NCI-H510A (cell line): ENCODE measurements around the gene ECEL1.
"Not testable (repeated sequence)": the region's sequence is repeated elsewhere in the genome, so short reads cannot be mapped to it uniquely, and the experiment has no call there.

Experiments used
- DNase-seq: peaks from one replicate; lab custom pipeline; 2025; lab: John Stamatoyannopoulos, UW

ECEL1 gene

DNA sequence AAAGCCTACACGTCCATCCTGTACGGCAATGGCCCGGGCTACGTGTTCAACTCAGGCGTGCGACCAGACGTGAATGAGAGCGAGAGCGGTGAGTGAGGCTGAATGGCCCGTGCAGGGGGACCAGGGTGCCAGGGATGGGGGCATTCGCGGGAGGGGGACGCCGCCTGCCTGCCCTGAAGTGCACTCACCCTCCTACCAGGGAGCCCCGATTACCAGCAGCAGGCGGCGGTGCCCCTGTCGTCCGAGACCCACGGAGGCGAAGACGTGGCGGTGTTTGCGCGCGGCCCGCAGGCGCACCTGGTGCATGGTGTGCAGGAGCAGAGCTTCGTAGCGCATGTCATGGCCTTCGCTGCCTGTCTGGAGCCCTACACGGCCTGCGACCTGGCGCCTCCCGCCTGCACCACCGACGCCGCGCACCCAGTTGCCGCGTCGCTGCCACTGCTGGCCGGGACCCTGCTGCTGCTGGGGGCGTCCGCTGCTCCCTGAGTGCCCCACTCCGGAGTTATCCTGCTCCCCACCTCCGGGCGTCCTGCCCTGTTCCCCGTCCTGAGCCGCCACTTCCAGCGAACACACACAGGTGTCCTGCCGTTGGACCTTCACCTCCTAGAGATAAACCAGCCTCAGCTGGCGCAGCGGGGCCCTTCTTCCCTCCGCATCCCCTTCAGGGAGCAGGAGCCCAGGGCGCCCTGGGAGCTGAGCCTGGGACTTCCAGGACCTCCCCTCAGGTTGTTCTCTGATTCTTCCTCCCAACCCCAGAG lies 28.8 kb downstream of the ECEL1 start:
- DNase-seq = no peak

DNA sequence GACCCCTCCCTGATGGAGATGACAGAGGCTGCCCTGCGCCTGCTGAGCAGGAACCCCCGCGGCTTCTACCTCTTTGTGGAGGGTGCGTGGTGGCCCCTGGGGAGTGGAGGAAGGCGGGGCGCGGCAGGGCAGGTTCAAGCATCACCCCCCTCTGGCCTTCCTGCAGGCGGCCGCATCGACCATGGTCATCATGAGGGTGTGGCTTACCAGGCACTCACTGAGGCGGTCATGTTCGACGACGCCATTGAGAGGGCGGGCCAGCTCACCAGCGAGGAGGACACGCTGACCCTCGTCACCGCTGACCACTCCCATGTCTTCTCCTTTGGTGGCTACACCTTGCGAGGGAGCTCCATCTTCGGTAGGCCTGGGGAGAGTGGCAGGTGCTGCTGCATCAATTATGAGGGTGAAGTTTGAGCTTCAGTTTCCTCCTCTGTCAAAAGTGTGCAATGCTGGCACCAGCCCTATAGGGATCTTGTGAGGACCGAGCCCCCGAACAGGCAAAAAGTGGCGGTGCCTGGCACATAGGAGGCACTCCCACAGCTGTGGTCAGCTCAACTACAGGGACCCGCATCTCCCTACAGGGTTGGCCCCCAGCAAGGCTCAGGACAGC lies 29.5 kb downstream of the ECEL1 start:
- no peak for DNase-seq

DNA sequence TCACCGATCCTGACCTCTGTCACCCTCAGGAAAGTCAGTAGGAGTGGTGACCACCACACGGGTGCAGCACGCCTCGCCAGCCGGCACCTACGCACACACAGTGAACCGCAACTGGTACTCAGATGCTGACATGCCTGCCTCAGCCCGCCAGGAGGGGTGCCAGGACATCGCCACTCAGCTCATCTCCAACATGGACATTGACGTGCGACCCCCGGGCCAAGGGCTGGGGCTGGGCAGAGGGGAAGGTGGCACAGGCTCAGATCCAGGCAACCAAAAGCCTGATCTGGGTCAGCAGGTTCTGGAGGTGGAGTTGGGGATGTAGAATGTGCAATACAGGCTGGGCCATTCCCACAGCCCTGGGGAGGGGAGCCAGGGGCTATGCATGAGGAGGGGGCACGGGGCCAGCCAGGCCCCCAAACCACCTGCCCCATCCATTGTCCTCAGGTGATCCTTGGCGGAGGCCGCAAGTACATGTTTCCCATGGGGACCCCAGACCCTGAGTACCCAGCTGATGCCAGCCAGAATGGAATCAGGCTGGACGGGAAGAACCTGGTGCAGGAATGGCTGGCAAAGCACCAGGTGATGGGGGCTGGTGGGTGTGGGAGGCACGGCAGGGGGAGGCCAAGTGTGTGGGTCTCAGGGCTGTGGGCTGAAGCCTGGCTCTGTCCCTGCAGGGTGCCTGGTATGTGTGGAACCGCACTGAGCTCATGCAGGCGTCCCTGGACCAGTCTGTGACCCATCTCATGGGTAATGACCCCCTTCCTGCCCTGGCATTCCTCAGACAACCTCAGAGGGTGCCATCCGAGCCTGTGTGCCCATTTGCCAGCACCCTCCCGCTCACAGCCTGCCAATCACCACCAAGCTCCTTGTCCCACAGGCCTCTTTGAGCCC lies 30.3 kb downstream of the ECEL1 start:
- DNase-seq = no peak

DNA sequence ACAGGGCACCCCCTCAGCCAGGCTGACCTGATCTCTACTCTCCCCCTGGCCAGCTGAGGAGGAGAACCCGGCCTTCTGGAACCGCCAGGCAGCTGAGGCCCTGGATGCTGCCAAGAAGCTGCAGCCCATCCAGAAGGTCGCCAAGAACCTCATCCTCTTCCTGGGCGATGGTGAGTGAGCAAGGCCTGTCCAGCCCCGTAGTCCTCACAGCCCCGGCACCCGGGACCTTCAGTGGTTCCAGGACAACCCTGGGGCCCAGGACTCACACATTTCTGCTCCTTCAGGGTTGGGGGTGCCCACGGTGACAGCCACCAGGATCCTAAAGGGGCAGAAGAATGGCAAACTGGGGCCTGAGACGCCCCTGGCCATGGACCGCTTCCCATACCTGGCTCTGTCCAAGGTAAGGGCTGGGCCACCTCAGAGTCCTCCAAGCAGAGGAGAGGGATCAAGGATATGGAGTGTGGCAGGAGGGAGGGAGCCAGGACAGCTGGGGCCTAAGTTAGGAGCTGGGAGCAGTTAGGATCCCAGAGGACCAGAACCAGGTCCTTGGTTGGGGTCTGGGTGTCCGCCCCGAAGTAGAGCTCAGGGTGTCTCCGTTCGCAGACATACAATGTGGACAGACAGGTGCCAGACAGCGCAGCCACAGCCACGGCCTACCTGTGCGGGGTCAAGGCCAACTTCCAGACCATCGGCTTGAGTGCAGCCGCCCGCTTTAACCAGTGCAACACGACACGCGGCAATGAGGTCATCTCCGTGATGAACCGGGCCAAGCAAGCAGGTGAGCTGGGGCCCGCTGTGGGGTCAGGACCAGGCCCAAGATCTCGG lies 31.1 kb downstream of the ECEL1 start:
- DNase-seq = no peak

DNA sequence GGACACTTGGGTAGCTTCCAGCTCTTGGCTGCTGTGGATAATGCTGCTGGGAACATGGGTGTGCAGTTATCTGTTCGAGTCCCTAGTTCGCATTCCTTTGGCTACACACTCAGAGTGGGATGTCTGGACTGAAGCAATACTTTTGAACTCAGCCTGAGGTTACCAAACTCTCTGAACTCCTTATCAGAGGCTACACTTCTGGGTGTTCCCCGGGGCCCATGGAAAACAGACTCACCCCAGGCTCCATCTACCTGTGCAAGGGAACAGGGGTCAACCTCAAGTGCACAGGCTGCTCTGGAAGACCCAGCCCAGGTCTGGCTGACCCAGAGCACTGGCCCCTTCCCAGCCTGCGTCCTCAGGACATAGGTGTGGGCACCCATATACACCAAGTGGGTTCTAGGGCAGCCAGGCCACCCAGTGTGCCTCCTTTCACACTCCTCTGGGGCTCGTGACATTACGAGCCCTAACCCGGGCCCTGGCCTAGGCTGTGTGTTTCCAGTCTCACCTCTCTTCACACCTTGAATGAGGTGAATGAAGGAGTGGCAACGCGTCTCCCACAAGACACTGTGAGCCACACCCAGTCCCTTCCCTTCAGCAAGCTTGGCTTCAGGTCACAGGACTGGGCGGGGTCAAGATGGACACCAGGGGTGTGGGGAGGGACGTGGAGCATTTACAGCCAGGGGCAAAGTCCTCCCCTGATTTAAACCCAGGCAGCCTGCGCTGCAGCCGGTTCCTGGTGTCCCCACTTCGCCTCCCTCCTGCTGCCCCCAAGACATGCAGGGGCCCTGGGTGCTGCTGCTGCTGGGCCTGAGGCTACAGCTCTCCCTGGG lies 32.0 kb downstream of the ECEL1 start, which contains the start of gene ALPI:
TSS of gene ALPI (plus strand) at position 728 of the 830 bp plus-strand sequence. CDS start at position 775, 47 bp downstream.
- no peak for DNase-seq

DNA sequence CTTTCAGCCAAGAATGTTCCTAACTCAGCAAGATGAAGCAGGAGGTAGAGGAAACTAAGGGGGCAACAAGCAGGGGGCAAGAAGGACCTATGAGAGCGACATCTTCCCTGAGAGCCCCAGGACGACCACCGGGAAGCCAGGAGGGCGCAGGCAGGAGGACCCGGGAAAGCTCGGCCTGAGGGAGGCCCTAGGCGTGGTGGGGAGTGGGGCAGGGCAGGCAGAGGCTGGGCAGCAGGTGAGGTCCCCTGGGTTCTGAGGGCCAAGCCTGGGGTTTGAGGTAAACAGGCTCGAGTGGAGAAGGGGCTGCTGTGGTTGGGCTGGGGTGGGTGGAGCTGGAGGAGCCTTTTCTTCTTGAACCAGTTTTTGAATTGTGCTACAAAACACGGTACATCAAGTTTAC lies 33.0 kb downstream of the ECEL1 start:
- DNase-seq = no peak

DNA sequence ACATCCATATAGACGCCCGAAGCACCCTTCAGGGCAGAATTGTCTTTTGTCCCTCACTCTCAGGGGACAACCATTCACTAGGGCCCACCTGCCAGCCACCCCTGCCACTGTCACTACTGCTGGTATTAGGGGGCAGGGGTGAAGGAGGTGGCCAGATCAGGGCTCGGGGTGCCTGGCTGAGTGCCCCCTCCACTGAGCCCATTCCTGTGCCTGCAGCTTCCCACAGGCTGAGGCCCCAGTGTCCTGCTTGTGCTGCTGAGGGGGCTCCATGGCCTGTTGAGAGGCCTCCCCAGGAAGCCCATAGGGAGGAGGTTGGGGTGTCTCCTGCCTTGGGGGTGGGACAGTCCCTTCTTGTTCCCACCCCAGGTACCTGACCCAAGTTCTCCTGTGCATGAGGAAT lies 36.0 kb downstream of the ECEL1 start:
- not testable (repeated sequence) for DNase-seq

DNA sequence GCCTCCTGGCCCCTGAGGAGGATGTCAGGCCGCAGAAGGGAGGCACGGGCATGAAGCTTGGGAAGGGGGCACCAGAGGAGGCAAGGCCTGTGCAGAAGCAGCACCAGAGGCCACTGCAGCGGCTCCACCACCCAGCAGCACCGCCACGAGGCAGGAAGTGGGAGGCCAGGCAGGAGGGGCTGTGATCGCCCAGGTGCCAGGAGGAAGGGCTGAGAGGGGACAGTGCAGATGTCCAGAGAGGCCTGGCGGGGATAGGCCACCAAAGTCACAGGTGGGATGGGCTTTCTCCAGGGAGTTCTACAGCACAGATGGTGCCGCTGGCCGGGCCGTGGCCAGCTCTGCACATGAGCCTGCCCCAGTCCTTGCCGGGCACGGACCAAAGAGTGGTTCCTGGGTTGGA lies 37.7 kb downstream of the ECEL1 start:
- DNase-seq = no peak

DNA sequence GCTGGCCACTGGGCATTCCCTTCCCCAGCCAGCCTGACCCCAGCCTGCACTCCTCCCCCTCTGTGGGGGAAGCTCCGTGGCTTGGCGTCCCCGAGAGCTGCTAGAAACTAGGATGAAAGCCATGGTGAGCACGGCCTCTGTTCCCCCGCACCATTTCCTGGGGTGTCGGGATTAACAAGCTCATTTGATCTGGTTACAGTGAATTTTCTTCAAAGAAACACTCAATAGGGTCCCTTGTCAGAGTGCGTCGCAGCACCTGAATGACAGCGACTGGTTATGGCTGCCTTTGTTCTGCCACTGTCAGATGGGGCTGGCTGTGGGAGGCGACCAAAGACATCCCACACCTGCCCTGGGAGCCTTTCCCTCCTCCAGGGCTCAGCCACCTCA lies 39.3 kb downstream of the ECEL1 start:
- DNase-seq = no peak

DNA sequence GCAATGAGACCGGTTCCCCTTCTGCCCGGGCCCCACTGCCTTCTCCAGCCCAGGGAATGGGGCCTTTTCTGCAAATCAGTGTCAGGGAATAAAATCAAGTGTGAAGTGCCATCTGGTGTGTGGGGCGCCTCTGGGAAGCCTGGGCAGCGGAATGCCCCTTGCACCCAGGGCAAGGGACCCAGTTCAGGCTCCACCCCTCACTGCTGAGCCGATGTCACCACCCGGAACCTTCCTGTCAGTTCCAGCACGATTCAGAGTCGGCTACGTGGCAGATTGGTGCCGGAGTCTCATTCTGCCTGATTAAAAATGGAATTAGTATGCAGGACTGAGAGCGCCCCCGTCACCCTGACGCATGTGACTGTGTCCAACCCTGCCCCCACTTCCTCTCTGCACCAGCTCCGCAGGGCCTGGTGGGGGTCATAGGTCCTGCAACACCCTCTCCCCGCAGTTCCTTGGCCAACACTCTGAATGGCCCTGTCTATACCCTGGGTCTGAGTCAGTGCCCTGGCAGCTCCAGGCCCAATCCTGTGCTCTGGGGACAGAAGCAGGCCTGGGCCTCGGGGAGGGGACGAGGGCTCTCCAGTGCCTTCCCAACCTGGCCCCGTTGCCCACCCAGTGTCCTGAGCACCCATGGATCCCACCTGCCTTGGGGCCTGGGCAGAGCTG lies 39.9 kb downstream of the ECEL1 start:
- DNase-seq = no peak

DNA sequence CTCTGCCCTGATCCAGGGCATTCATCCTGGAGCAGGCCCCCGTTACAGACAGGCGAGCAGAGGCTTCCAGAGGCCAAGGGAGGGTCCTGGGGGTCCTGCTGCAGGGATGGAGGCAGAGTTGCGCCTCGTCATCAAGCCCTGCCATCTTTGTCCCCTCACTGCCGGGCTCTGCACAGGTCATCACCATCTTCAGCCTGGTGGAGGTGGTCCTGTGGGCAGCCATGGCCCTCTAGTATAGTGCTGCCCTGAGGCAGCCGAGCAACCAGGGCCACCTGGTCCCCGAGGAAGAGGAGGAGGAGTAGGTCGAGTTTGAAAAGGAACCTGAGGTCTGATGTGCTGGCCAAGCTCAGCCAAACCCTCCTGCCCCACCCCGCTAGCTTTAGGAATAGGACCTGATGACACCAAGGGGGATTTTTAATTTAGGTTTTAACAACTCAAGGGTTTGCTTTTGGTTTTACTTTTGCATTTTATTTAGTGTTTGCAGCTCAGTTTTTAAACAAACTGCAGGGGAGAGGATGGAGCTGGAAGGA lies 40.5 kb downstream of the ECEL1 start:
- DNase-seq = no peak

DNA sequence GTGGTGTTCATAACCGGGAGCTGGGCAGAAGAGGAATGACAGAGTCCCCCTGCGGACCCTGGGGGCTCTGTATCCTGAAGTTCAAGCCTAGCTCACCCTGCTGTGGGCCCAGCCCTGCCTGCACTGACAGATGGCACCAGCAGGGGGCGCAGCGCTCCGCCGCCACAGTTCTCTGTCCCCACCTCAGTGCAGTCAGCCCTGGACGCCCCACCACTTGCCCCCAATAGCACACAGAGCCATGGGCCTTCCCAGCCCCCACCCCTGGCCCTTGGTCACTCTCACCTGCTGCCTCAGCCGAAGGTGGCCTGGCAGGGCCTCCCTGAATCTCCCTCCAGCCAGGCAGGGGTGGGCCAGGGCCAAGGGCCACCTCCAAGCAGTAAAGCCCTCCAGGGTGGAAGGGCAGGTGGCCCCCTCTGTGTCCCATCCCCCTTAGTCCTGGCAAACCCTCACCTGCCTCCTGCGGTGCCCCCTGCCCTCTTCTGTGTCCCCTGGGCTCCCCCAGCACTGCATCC lies 41.3 kb downstream of the ECEL1 start:
- DNase-seq = not testable (repeated sequence)

DNA sequence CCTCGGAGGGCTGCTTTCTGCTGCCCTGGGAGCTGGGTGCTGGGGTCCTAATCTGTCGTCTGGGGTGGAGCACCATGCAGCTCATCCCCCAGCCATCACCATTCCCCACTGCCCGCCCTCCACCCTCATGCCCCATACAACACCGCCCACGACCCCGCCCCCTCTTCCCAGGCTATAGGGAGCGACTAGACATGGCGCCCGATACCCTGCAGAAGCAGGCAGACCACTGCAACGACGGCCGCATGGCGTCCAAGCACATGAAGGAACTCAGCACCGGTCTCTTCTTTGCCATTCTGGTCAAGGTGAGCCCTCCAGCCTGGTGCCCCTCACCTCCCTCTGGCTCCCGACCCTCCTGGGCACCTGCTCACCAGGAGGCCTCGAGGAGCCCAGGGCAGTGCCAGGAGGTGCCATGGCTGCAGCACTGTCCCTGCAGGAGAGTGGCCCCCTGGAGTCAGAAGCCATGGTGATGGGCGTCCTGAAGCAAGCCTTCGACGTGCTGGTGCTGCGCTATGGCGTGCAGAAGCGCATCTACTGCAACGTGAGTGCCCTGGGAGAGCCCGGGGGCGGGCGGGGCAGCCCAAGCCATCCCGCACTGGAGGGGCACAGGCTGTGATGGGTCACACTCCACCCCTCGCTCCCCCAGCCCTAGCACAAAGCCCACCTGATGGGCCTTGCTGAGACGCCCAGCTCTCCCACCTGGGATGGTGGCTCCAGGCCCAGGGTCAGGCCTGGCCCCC lies 42.3 kb downstream of the ECEL1 start:
- not testable (repeated sequence) for DNase-seq

DNA sequence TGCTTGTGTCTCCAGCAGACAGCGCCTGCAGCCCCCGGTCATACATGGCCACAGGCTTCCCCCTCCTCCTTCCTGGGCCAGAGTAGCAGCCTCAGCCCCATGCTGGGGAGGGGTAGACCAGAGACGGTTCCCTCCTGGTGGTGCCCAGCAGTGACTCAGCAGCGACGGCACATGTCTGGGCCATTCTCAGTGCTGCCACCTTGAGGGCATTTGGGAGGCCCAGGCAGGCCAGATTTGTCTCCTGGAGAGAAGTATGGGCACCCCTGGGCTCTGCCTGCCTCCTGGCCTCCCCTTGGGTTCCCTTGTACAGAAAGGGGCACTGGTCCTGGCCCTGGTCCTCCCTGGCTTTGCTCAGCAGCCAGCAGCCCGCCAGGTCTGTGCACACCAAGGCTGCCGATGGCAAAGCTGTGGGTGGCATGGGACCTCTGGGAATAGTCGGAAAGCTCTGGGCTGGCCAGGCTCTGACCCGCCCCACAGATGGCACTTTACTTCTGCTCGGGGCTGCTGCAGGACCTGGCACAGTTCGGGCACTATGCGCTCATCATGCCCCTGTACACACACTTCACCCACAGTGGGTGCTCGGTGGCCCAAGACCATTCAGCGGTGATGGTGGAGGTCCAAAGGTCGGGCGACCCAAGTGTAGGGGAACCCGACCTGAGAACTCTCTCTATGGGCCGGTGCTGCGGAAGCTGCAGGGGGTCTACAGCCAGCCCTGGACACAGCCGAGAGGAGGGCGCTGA lies 43.1 kb downstream of the ECEL1 start:
- DNase-seq = no peak

DNA sequence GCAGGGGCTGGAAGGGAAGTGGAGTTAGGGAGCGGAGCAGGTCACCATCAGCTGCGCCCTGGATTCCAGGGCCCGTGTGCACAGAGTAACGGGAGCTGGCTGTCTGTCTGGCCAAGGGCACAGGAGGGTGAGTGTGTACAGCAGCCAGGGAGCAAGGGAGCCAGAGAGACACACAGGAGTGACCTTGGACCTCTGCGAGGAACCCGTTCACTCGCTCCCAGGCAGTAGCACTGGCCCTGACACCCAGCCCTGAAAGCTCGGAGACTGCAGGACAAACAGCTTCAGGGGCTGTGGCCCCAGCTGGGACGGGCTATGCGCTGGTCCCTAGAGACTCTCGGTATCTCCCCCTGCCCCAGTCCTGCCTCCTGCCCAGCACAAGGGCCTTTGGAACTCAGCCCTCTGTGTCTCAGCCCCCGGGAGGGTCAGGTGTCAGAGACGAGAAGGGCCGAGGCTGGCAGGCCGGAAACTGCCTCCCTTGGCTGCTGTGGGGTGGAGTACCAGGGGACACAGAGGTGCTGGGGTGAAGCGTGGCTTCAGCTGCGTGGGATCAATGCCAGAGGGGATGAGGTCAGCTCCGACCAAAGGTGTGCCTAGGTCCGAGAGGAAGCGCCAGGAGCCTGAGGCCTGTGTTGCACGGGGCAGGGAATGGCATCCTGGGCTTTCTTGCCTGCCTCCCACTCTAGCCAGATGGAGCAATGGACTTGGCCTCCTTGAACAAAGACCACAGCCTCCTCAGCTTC lies 43.8 kb downstream of the ECEL1 start:
- not testable (repeated sequence) for DNase-seq

DNA sequence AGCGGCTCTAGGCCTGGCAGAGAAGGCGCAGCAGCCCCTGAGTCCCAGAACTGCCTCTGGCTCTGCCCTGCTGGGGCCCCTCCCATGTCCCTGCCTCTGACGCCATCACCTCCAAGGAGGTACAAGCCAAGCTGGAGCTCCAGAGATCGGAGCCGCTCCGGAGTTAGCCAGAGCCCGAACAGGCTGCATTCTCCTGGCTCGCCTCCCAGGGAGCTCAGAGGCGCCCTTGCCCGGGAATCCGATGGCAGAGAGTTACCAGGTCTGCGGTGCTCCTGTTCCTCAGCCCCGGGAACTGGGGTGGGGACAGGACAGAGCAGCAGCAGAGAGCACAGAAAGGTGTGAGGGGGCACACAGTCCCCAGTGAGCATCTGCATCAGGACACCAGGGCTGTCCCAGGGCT lies 44.6 kb downstream of the ECEL1 start:
- not testable (repeated sequence) for DNase-seq

DNA sequence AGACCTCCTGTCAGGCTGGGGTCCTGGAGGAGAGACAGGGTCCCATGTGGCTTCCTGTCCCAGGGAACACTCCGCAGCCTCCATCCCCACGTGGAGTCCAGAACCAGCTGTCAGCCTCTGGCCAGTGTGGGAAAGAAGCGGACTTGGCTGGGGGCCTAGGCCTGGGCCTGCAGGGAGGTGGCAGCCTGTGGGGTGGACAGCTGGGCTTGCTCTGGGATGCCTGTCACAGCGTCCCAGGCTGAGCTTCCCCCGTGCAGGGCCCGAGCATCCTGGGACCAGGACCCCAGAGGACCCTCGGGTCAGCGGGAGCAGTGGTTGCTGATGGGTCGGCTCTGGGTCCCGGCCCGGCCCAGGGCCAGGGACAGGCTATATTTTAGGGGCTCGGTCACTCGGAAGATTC lies 45.2 kb downstream of the ECEL1 start:
- not testable (repeated sequence) for DNase-seq

DNA sequence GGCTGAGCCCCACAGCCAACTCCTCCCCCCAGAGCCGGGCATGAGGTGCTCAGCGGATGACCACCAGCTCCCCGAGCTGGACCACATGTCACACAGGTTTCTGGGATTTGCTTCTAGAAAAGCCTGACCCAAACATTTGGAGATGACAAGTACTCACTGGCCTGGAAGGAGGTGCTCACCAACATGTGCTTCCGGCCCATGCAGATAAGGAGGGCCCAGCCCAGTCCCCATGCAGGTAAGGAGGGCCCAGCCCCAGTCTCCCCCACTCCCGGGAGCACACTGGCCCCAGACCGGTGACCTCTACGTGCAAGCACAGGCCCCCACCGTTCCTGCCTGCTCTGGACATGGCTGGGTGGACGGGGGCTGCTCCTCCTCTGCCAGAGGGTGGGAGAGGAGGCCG lies 45.7 kb downstream of the ECEL1 start:
- DNase-seq = not testable (repeated sequence)
